Right lobe of liver (tissue), 6 donors: ENCODE data around the gene ANKRD60. TPM values are rescaled to one million over a fixed set of nuclear protein-coding genes. Genes with fewer than 3 reads are reported as not detected.

Experiments used
- ATAC-seq, 4 donors: fragments of 200-7000 bp; cut with Tn5 transposase; one replicate each; pipeline ENCODE4 v1.9.1; 2020; ENCODE audit warnings: mild to moderate bottlenecking in 4 of 4, moderate library complexity in 4 of 4
- DNase-seq, 3 donors: peaks; one replicate each; pipeline ENCODE4 v3.0.0-alpha.2; 2020
- H3K27ac ChIP-seq, 3 donors: fragments of 200-600 bp; one replicate each; pipeline ENCODE4 v1.8.0; 2022
- H3K27me3 ChIP-seq, 2 donors: fragments of 200-600 bp; one replicate each; pipeline ENCODE4 v1.8.0; 2022
- H3K36me3 ChIP-seq, 4 donors: fragments of 200-600 bp; sonication (generic) in 1 of 4; one replicate each; pipeline versions ENCODE4 v1.5.1 to v1.8.0; 2017 to 2022; ENCODE audit warnings: control low read depth in 1 of 4
- H3K4me1 ChIP-seq, 4 donors: fragments of 200-600 bp; sonication (generic) in 1 of 4; one replicate each; pipeline versions ENCODE4 v1.5.1 to v1.8.0; 2017 to 2022; ENCODE audit warnings: control low read depth in 1 of 4
- H3K4me3 ChIP-seq, 3 donors: fragments of 200-600 bp; one replicate each; pipeline ENCODE4 v1.8.0; 2022
- H3K9me3 ChIP-seq, 4 donors: fragments of 200-600 bp; sonication (generic) in 1 of 4; one replicate each; pipeline versions ENCODE4 v1.5.1 to v1.8.0; 2017 to 2022; ENCODE audit warnings: control low read depth in 1 of 4
- POLR2A ChIP-seq: fragments of 450-650 bp; IDR thresholded peaks from one replicate; pipeline ENCODE4 v1.6.1; 2017; ENCODE audit warnings: antibody characterized with exemption, mild to moderate bottlenecking
- WGBS: methylation state at CpG from one replicate; pipeline ENCODE4 v1.1.6; 2018; ENCODE audit warnings: low coverage, low lambda C conversion rate; ENCODE audit not compliant: insufficient coverage; ENCODE audit errors: missing lambda C conversion rate; 5-methylcytosine and 5-hydroxymethylcytosine counted together
- intact Hi-C, 2 donors: fragments of 100-400 bp; cut with DNase I; formaldehyde crosslinking; loops; one replicate each; pipeline versions ENCODE4 v1.11.2 to v1.14.1; 2022
- total RNA-seq, 6 experiments: library from RNA; depleted of rRNA in 2 of 6; stranded (reverse); fragments of >200 nt in 2 of 6; fragmentation: NEBNext Ultra II Directional in 3 of 6; extraction: Animal tissue kit (Norgen Biotek cat#: 25700) in 3 of 6; gene quantifications; one replicate each; pipeline versions ENCODE4 v1.1.0 to v1.2.4, GENCODE V29; 2016 to 2023
- TF ChIP-seq, protein P1 (sequence below), 4 donors: fragments of 200-600 bp in 3 of 4; fragments of 450-650 bp in 1 of 4; IDR thresholded peaks; one replicate each; pipeline versions ENCODE4 v1.5.1 to v1.8.0; 2016 to 2022; ENCODE audit warnings: antibody characterized with exemption in 4 of 4, mild to moderate bottlenecking in 2 of 4
- donor health status: DM: no; HTN: yes; CAD: no.
- donor health status: DM: no; HTN: no; CAD: no.
- donor health status: DM: no; HTN: no; CAD: no.
- donor health status: DM: no; HTN: yes; CAD: no.
- donor health status: DM: no; HTN: yes; CAD: no.

The ANKRD60 gene
- total RNA-seq, 6 experiments from 2014 or later, result not detected

DNA sequence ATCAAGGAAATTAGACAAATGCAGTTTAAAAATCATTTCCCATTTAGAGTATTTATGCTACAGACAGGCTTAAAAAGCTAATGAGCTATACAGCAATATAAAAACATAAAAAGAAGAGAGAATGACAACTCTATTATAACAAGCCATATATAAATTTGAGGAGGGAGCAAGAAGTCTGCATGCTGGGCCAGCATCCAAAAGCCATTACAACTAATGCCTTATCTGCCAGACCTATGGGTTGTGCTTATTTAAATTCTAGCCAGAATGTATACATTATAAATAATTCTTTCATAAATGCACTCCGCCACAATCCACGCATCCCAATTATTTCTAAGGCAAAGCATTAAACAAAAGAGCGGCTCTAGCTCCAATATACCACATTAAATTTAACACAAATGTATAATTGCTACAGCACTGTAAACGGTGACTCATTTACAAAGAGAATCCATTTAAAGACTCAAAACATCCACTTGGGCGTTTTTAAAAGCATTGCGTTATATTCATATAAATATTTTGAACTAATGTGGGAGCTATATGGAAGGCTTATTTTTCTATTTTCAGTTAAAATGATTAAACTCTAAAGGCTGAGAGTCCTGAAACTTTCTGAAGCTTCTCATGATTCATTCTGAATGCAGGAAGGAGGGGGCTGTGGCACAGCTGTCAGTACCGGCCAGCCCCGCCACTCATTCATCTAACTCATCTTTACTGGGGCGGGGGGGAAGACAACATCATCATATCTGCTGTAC is 43.3 kb upstream of the ANKRD60 start:
- no peak overlapping the region for H3K4me3 ChIP-seq
- ATAC-seq (no peak), DNase-seq (no peak)
- no peak overlapping the region for H3K27ac ChIP-seq
- H3K36me3 ChIP-seq, result peaks cover 0 to 4% (median 0%) of the 10 kb centered on the region in 4 donors
- TF ChIP-seq, protein P1, sequence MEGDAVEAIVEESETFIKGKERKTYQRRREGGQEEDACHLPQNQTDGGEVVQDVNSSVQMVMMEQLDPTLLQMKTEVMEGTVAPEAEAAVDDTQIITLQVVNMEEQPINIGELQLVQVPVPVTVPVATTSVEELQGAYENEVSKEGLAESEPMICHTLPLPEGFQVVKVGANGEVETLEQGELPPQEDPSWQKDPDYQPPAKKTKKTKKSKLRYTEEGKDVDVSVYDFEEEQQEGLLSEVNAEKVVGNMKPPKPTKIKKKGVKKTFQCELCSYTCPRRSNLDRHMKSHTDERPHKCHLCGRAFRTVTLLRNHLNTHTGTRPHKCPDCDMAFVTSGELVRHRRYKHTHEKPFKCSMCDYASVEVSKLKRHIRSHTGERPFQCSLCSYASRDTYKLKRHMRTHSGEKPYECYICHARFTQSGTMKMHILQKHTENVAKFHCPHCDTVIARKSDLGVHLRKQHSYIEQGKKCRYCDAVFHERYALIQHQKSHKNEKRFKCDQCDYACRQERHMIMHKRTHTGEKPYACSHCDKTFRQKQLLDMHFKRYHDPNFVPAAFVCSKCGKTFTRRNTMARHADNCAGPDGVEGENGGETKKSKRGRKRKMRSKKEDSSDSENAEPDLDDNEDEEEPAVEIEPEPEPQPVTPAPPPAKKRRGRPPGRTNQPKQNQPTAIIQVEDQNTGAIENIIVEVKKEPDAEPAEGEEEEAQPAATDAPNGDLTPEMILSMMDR (IDR thresholded peaks at IDR 0.05), result no peak
- no peak for TF ChIP-seq POLR2A
- H3K4me1 ChIP-seq, result no peaks in the 10 kb centered on the region
- H3K9me3 ChIP-seq, result no peaks in the 10 kb centered on the region
- WGBS, result 87% methylated on average over 9 of the region's 9 CpGs
- intact Hi-C loops, result no loop called here
- no peaks in the 10 kb centered on the region for H3K27me3 ChIP-seq

DNA sequence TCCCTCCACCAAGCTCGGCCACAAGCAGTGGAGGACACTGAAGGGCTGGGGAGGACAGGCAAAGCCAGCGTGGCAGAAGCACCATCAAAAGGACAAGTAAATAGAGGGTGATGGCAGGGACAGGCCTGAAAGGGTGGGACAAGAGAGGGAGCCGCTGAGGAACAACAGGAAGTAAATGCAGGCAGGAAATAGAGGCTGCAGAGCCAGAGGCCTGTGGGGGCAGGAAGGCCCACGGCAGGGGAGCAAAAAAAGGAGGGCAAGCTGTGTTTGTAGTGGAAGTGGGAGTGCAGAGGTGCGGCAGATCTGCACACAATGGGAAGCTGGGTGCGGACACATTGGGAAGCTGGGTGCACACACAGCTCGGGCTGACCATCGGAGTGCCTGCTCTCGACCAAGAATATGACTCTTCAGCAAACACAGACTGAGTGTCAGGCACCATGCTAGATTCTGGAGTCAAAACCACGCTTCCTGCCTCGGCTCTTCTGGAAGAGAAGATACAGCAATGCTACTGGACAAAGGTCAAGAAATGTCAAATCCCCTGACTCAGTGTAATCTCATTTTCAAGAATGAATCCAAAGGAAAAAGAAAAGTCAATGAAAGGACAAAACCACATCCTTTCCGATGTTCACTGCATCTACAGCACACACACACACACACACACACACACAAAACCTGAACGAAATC is 40.6 kb upstream of the ANKRD60 start:
- Histone ChIP-seq H3K27ac (no peak overlapping the region), H3K4me1 (no peaks in the 10 kb centered on the region), H3K9me3 (no peaks in the 10 kb centered on the region), H3K27me3 (no peaks in the 10 kb centered on the region), H3K36me3 (peaks cover 0 to 4% (median 0%) of the 10 kb centered on the region in 4 donors), H3K4me3 (no peak overlapping the region)
- intact Hi-C loops, result no loop called here
- 56% methylated on average over 7 of the region's 13 CpGs for WGBS
- DNase-seq (no peak), ATAC-seq (peak in 2 of 4 donors; percentile 29 to 47)
- TF ChIP-seq POLR2A, result no peak
- TF ChIP-seq, protein P1 (IDR thresholded peaks at IDR 0.05), result no peak

DNA sequence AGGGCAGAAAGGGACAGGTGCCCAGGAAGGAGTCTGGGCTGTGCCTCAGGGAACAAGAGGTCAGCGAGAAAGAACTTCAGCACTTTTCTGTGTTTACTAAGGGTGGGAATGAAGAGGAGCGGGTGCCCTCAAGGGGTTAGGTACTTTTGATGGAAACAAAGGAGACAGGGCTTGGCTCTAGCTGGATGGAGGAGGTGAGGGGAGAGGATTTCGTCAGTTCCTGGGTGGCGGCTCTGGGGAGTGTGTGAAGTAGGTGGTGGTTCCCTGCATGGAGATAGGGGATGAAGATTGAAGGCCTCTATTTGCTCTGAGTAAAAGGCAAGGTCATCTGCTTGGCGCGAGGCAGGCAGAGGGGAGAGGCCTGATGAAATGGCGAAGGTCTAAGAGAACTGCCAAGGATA is 40.0 kb upstream of the ANKRD60 start:
- intact Hi-C loops, result no loop called here
- DNase-seq (no peak), ATAC-seq (no peak)
- 97% methylated on average over 5 of the region's 7 CpGs for WGBS
- no peaks in the 10 kb centered on the region for H3K9me3 ChIP-seq
- no peaks in the 10 kb centered on the region for H3K4me1 ChIP-seq
- no peak overlapping the region for H3K27ac ChIP-seq
- no peaks in the 10 kb centered on the region for H3K27me3 ChIP-seq
- H3K4me3 ChIP-seq, result no peak overlapping the region
- peaks cover 0 to 4% (median 0%) of the 10 kb centered on the region in 4 donors for H3K36me3 ChIP-seq
- TF ChIP-seq, protein P1 (IDR thresholded peaks at IDR 0.05), result no peak
- no peak for TF ChIP-seq POLR2A

DNA sequence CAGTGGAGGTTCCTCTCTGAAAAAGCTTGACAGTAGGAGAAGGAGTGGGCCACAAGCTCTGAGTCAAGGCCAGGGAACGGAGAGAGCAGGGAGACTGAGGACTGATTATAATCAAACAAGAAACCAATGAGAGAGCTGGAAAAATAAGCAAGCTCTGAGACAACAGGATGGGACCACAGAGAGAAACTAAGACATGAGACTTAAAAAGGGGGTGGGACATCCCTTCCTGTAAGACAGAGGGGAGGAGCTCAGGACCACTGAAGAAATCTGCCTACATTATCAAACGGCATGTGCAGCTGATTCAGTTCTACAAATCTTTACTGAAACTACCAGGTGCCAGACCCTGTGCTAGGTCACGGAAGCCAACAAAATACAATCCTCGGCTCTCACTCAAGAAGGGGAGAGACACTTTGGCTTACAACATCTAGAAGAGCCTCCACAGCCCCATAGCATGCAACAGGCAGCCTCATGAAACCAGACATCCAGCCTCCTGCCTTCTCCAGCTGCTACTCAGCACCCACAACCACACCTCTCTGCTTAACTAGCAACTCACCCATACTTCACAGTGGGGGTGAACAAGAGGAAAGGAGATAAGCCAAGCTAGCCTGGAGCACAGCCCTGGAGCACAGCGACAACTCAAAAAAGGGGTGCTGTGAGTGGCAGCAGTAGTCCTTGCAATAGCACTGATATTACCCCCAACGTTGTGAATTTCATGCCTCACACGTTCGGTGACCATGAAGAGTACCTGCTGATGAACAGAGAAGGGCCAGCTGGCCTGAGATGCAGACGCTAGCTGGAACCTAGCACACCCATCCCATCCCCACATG is 39.1 kb upstream of the ANKRD60 start:
- intact Hi-C loops, result no loop called here
- ATAC-seq, result no peak
- no peaks in the 10 kb centered on the region for H3K9me3 ChIP-seq
- TF ChIP-seq, protein P1 (IDR thresholded peaks at IDR 0.05), result no peak
- no peak for TF ChIP-seq POLR2A
- WGBS, result 92% methylated on average over 8 of the region's 9 CpGs
- no peaks in the 10 kb centered on the region for H3K4me1 ChIP-seq
- no peaks in the 10 kb centered on the region for H3K27me3 ChIP-seq
- no peak for DNase-seq
- H3K4me3 ChIP-seq, result no peak overlapping the region
- peaks cover 0 to 4% (median 0%) of the 10 kb centered on the region in 4 donors for H3K36me3 ChIP-seq
- no peak overlapping the region for H3K27ac ChIP-seq
